GM18519 (cell line): ENCODE results near the gene ZNF740.

Experiments
- ATAC-seq: cut with Tn5 transposase; IDR thresholded peaks from one replicate; pipeline ENCODE4 v1.9.1; 2021; ENCODE audit warnings: mild to moderate bottlenecking, moderate library complexity; ENCODE audit not compliant: unreplicated experiment, low FRiP score

Gene ZNF740

GRCh38 chr12:53224061-53224896 is 43.8 kb downstream of the ZNF740 start:
- ATAC-seq: no peak

- ATAC-seq: no peak
These were observed 44.5 kb downstream of the ZNF740 start for GRCh38 chr12:53224897-53225634.

- no peak for ATAC-seq
These were observed 45.3 kb downstream of the ZNF740 start for GRCh38 chr12:53225635-53226424.

GRCh38 chr12:53226815-53227214 is 46.3 kb downstream of the ZNF740 start:
- no peak for ATAC-seq

- ATAC-seq: no peak
These were observed 46.8 kb downstream of the ZNF740 start for GRCh38 chr12:53227341-53227740.

- ATAC-seq: no peak
These were observed 47.3 kb downstream of the ZNF740 start for GRCh38 chr12:53227836-53228235.

- ATAC-seq: no peak
These were observed 48.9 kb downstream of the ZNF740 start for GRCh38 chr12:53229454-53229853.

GRCh38 chr12:53230108-53230845 is 49.8 kb downstream of the ZNF740 start:
- ATAC-seq: no peak

- no peak for ATAC-seq
These were observed 51.1 kb downstream of the ZNF740 start for GRCh38 chr12:53231671-53231920.

- no peak for ATAC-seq
These were observed 51.6 kb downstream of the ZNF740 start, which contains the start of gene RARG for GRCh38 chr12:53231921-53232645. Gene RARG, minus strand, starts transcription at chr12:53232209. Its CDS starts 4,664 bp downstream, at chr12:53227545.

- ATAC-seq: no peak
These were observed 52.3 kb downstream of the ZNF740 start for GRCh38 chr12:53232646-53233461.

- ATAC-seq: no peak
These were observed 53.2 kb downstream of the ZNF740 start for GRCh38 chr12:53233671-53234121.

GRCh38 chr12:53234271-53234914 is 53.9 kb downstream of the ZNF740 start:
- no peak for ATAC-seq

GRCh38 chr12:53235164-53235563 is 54.6 kb downstream of the ZNF740 start:
- no peak for ATAC-seq

GRCh38 chr12:53235742-53236442 is 55.4 kb downstream of the ZNF740 start:
- no peak for ATAC-seq

GRCh38 chr12:53236443-53237111 is 56.1 kb downstream of the ZNF740 start:
- no peak for ATAC-seq

- no peak for ATAC-seq
These were observed 59.2 kb downstream of the ZNF740 start for GRCh38 chr12:53239643-53240258.
